H9 (cell line): Measurements from ENCODE around the gene L1TD1. TPM values are rescaled to one million over a fixed set of nuclear protein-coding genes. Genes with fewer than 3 reads are reported as not detected.

Source experiments
- DNase-seq: peaks from one replicate; pipeline ENCODE4 v3.0.0-alpha.2; 2017
- H2AFZ ChIP-seq: one replicate; pipeline ENCODE4 v1.6.1; 2013; ENCODE audit warnings: mild to moderate bottlenecking, low read length, control low read depth, moderate library complexity
- H2AK5ac ChIP-seq: 2 replicates; pipeline ENCODE4 v1.6.1; 2013; ENCODE audit warnings: low read length, control low read depth, mixed read lengths; ENCODE audit not compliant: insufficient read length
- H2BK120ac ChIP-seq: one replicate; pipeline ENCODE4 v1.6.1; 2013; ENCODE audit warnings: low read depth, mild to moderate bottlenecking, low read length, control low read depth, inconsistent platforms; ENCODE audit not compliant: poor library complexity, severe bottlenecking
- H2BK12ac ChIP-seq: 2 replicates; pipeline ENCODE4 v1.6.1; 2013; ENCODE audit warnings: low read length, control low read depth, mixed read lengths, low read depth; ENCODE audit not compliant: insufficient read length
- H2BK15ac ChIP-seq: 2 replicates; pipeline ENCODE4 v1.6.1; 2013; ENCODE audit warnings: low read depth, low read length, control low read depth
- H2BK20ac ChIP-seq: one replicate; pipeline ENCODE4 v1.6.1; 2013; ENCODE audit warnings: low read depth, mild to moderate bottlenecking, low read length, control low read depth, inconsistent platforms; ENCODE audit not compliant: poor library complexity, severe bottlenecking
- H2BK5ac ChIP-seq: 2 replicates; pipeline ENCODE4 v1.6.1; 2013; ENCODE audit warnings: low read length, control low read depth, mixed read lengths; ENCODE audit not compliant: insufficient read length
- H3K14ac ChIP-seq: 2 replicates; pipeline ENCODE4 v1.6.1; 2013; ENCODE audit warnings: low read length, control low read depth; ENCODE audit not compliant: insufficient read depth
- H3K18ac ChIP-seq: 2 replicates; pipeline ENCODE4 v1.6.1; 2013; ENCODE audit warnings: low read depth, mild to moderate bottlenecking, mixed read lengths, low read length, control low read depth; ENCODE audit not compliant: insufficient read length
- H3K23ac ChIP-seq: 2 replicates; pipeline ENCODE4 v1.6.1; 2013; ENCODE audit warnings: low read length, control low read depth, mixed read lengths, low read depth; ENCODE audit not compliant: insufficient read length
- H3K23me2 ChIP-seq: 2 replicates; pipeline ENCODE4 v1.6.1; 2013; ENCODE audit warnings: low read depth, mild to moderate bottlenecking, mixed read lengths, low read length, control low read depth; ENCODE audit not compliant: insufficient read length, poor library complexity, severe bottlenecking
- H3K27ac ChIP-seq: 2 replicates; pipeline ENCODE4 v1.5.1; 2013; ENCODE audit warnings: low read length, control low read depth, mixed read lengths, low read depth; ENCODE audit not compliant: insufficient read length
- H3K27me3 ChIP-seq: 2 replicates; pipeline ENCODE4 v1.6.1; 2013; ENCODE audit warnings: low read length, control low read depth, inconsistent platforms; ENCODE audit not compliant: insufficient read depth
- H3K4ac ChIP-seq: 2 replicates; pipeline ENCODE4 v1.6.1; 2013; ENCODE audit warnings: low read depth, mild to moderate bottlenecking, control low read depth, inconsistent platforms, low read length, moderate library complexity
- H3K4me1 ChIP-seq: 2 replicates; pipeline ENCODE4 v1.6.1; 2013; ENCODE audit warnings: low read length, control low read depth, inconsistent platforms; ENCODE audit not compliant: insufficient read depth
- H3K4me2 ChIP-seq: 2 replicates; pipeline ENCODE4 v1.6.1; 2013; ENCODE audit warnings: low read length, control low read depth, mixed read lengths; ENCODE audit not compliant: insufficient read length, insufficient read depth
- H3K56ac ChIP-seq: 2 replicates; pipeline ENCODE4 v1.6.1; 2013; ENCODE audit warnings: low read depth, mild to moderate bottlenecking, mixed read lengths, low read length, control low read depth; ENCODE audit not compliant: insufficient read length
- H3K79me1 ChIP-seq: 2 replicates; pipeline ENCODE4 v1.6.1; 2013; ENCODE audit warnings: low read depth, mild to moderate bottlenecking, moderate library complexity, low read length, control low read depth, inconsistent platforms; ENCODE audit not compliant: insufficient read depth, poor library complexity, severe bottlenecking
- H3K79me2 ChIP-seq: 2 replicates; pipeline ENCODE4 v1.6.1; 2013; ENCODE audit warnings: low read length, control low read depth, inconsistent platforms; ENCODE audit not compliant: insufficient read depth
- H3K9ac ChIP-seq: 2 replicates; pipeline ENCODE4 v1.6.1; 2013; ENCODE audit warnings: low read length, control low read depth, mixed read lengths; ENCODE audit not compliant: insufficient read length; ENCODE audit errors: extremely low read depth
- H3K9me3 ChIP-seq: one replicate; pipeline ENCODE4 v1.6.1; 2013; ENCODE audit warnings: low read depth, low read length, inconsistent platforms; ENCODE audit not compliant: control insufficient read depth
- H3T11ph ChIP-seq: one replicate; pipeline ENCODE4 v1.6.1; 2013; ENCODE audit warnings: mild to moderate bottlenecking, low read length, control low read depth, inconsistent platforms
- H4K20me1 ChIP-seq: one replicate; pipeline ENCODE4 v1.6.1; 2013; ENCODE audit not compliant: control insufficient read depth, insufficient read length, insufficient read depth
- H4K5ac ChIP-seq: 2 replicates; pipeline ENCODE4 v1.6.1; 2013; ENCODE audit warnings: low read depth, mild to moderate bottlenecking, mixed read lengths, low read length, control low read depth; ENCODE audit not compliant: insufficient read length
- H4K8ac ChIP-seq: replicated peaks from 2 replicates; pipeline ENCODE4 v1.6.1; 2013; ENCODE audit warnings: low read length, control low read depth, mixed read lengths, low read depth; ENCODE audit not compliant: insufficient read length
- H4K91ac ChIP-seq: 2 replicates; pipeline ENCODE4 v1.6.1; 2013; ENCODE audit warnings: low read depth, mild to moderate bottlenecking, moderate library complexity, mixed read lengths, low read length, control low read depth; ENCODE audit not compliant: insufficient read length
- H3K27ac Mint-ChIP-seq, 3 experiments: 2 replicates in 2 of 3; 3 replicates in 1 of 3; pipeline ENCODE4 v1.8.0; 2020 to 2021; ENCODE audit warnings: mixed read lengths in 3 of 3, mild to moderate bottlenecking in 1 of 3, moderate library complexity in 1 of 3
- H3K27me3 Mint-ChIP-seq: 2 replicates; pipeline ENCODE4 v1.8.0; 2021; ENCODE audit warnings: low read depth, mild to moderate bottlenecking, moderate library complexity, mixed read lengths
- H3K36me3 Mint-ChIP-seq, 3 experiments: 2 replicates in 2 of 3; 3 replicates in 1 of 3; pipeline ENCODE4 v1.8.0; 2020 to 2021; ENCODE audit warnings: low read depth in 3 of 3, mixed read lengths in 3 of 3; ENCODE audit not compliant: insufficient read depth in 1 of 3
- H3K4me1 Mint-ChIP-seq, 2 experiments: 2 replicates each; pipeline ENCODE4 v1.8.0; 2020; ENCODE audit warnings: mixed read lengths in 2 of 2
- H3K4me3 Mint-ChIP-seq, 2 experiments: 2 replicates in 1 of 2; 3 replicates in 1 of 2; pipeline ENCODE4 v1.8.0; 2020 to 2021; ENCODE audit warnings: mild to moderate bottlenecking in 2 of 2, mixed read lengths in 2 of 2, moderate library complexity in 1 of 2
- H3K9me3 Mint-ChIP-seq, 2 experiments: 2 replicates in 1 of 2; 3 replicates in 1 of 2; pipeline ENCODE4 v1.8.0; 2020; ENCODE audit warnings: mild to moderate bottlenecking in 2 of 2, mixed read lengths in 2 of 2, moderate library complexity in 1 of 2
- CTCF ChIP-seq: fragments of 200-600 bp; sonication (generic); conservative IDR thresholded peaks from 3 replicates; pipeline ENCODE4 v1.8.0; 2021; ENCODE audit warnings: antibody characterized with exemption, mild to moderate bottlenecking
- WGBS: extraction: QIAGEN DNeasy Blood & Tissue Kit; methylation state at CpG from one replicate; pipeline ENCODE4 v1.1.7; 2013; ENCODE audit warnings: missing lambda C conversion rate, low lambda C conversion rate, mixed read lengths; ENCODE audit not compliant: insufficient read length; ENCODE audit errors: extremely low coverage; 5-methylcytosine and 5-hydroxymethylcytosine counted together
- total RNA-seq: library from RNA; stranded (reverse); gene quantifications from 2 replicates; pipeline ENCODE4 v1.2.1, GENCODE V29; 2021

The L1TD1 gene
- total RNA-seq, 1 experiment from 2014 or later = 422 TPM

GRCh38 chr1:62235576-62235975 lies 40.9 kb downstream of the L1TD1 start:
- WGBS = no CpG with 5 or more reads among the region's 2 CpGs
- no peaks in the 10 kb centered on the region for H4K20me1 ChIP-seq
- no peaks in the 10 kb centered on the region for H3K9me3 ChIP-seq
- no peak overlapping the region for H4K8ac ChIP-seq
- no peak overlapping the region for H3K23ac ChIP-seq
- no peak overlapping the region for H3T11ph ChIP-seq
- no peak overlapping the region for H2BK12ac ChIP-seq
- Mint-ChIP-seq H3K9me3 (0 out of 5 replicates have a peak, but pooled peaks cover 0 to 2% of the 10 kb centered on the region in 2 experiments), H3K27me3 (no peaks in the 10 kb centered on the region), H3K4me1 (peaks cover 42 to 45% of the 10 kb centered on the region in 2 experiments), H3K36me3 (peaks cover 6 to 9% (median 7%) of the 10 kb centered on the region in 3 experiments; a peak in 6 of 7 replicates), H3K27ac (no peak overlapping the region), H3K4me3 (no peak overlapping the region)
- DNase-seq = no peak
- H2BK15ac ChIP-seq = no peak overlapping the region
- H3K23me2 ChIP-seq = no peaks in the 10 kb centered on the region
- no peak overlapping the region for H2BK120ac ChIP-seq
- no peak overlapping the region for H4K5ac ChIP-seq
- no peak overlapping the region for H3K4ac ChIP-seq
- H3K79me2 ChIP-seq = no peaks in the 10 kb centered on the region
- H4K91ac ChIP-seq = no peak overlapping the region
- H3K9ac ChIP-seq = no peak overlapping the region
- H3K56ac ChIP-seq = no peak overlapping the region
- peaks cover 3% of the 10 kb centered on the region; the same call in 1 of the 2 replicates for H3K4me1 ChIP-seq
- no peak overlapping the region for H3K18ac ChIP-seq
- no peak overlapping the region for H2BK20ac ChIP-seq
- TF ChIP-seq CTCF = no peak
- no peak overlapping the region for H2AFZ ChIP-seq
- no peak overlapping the region for H3K14ac ChIP-seq
- no peak overlapping the region for H3K27ac ChIP-seq
- H2BK5ac ChIP-seq = no peak overlapping the region
- no peak overlapping the region for H2AK5ac ChIP-seq
- H3K27me3 ChIP-seq = no peaks in the 10 kb centered on the region
- no peak overlapping the region for H3K4me2 ChIP-seq
- H3K79me1 ChIP-seq = no peaks in the 10 kb centered on the region
